HepG2 (cell line): ENCODE measurements around the gene RETREG2. TPM values are rescaled to one million over a fixed set of nuclear protein-coding genes. Genes with fewer than 3 reads are reported as not detected.

Source experiments
- ATAC-seq: fragments of 200-7000 bp; cut with Tn5 transposase; 3 replicates; pipeline ENCODE4 v1.9.1; 2020; ENCODE audit warnings: mild to moderate bottlenecking, moderate library complexity
- BruUV-seq: library from RNA; stranded (reverse); fragments of 400-500 nt; replicated peaks from 2 replicates; lab custom pipeline; 2021; lab: Mats Ljungman, UMichigan
- CTCF ChIA-PET: fragments of 300-600 bp; formaldehyde crosslinking; extraction: SDS; loops from one replicate; lab custom pipeline; 2021; ENCODE audit warnings: low total read pairs, inconsistent platforms, low intra/inter-chr PET ratio; lab: Yijun Ruan, JAX
- POLR2A ChIA-PET: fragments of 350-600 bp; sonication (Branson Sonifier 250); formaldehyde crosslinking; loops from one replicate; lab custom pipeline; 2020; ENCODE audit warnings: antibody characterized with exemption, inconsistent platforms; lab: Yijun Ruan, JAX
- DNase-seq: peaks from one replicate; pipeline ENCODE4 v3.0.0-alpha.2; 2015; ENCODE audit warnings: low spot score
- FAIRE-seq: peaks from 3 replicates; lab custom pipeline; 2011; peaks lifted over from hg19 to GRCh38; lab: Jason Lieb, UNC
- H2AFZ ChIP-seq: one replicate; pipeline ENCODE4 v1.6.1; 2011; ENCODE audit warnings: low read length, inconsistent platforms
- H3K27ac ChIP-seq: fragments of 300-600 bp; 3 replicates; pipeline ENCODE4 v1.8.0; 2011; ENCODE audit warnings: mixed run types, mild to moderate bottlenecking, mixed read lengths, low read length, inconsistent platforms; ENCODE audit not compliant: insufficient read depth; ENCODE audit errors: extremely low read length
- H3K27me3 ChIP-seq, 2 experiments: fragments of 200-600 bp in 1 of 2; 2 replicates in 1 of 2; 3 replicates in 1 of 2; pipeline versions ENCODE4 v1.6.0 to v1.8.0; 2011; ENCODE audit warnings: low read length in 2 of 2, mild to moderate bottlenecking in 2 of 2, moderate library complexity in 2 of 2, inconsistent platforms in 1 of 2; ENCODE audit not compliant: insufficient read depth in 2 of 2, control insufficient read depth in 1 of 2
- H3K36me3 ChIP-seq, 2 experiments: fragments of 200-600 bp in 1 of 2; replicated peaks in 1 of 2; 2 replicates in 1 of 2; 3 replicates in 1 of 2; pipeline versions ENCODE4 v1.5.1 to v1.8.0; 2011; ENCODE audit warnings: low read length in 2 of 2, inconsistent platforms in 1 of 2; ENCODE audit not compliant: insufficient read depth in 2 of 2, control insufficient read depth in 1 of 2
- H3K4me1 ChIP-seq: 2 replicates; pipeline ENCODE4 v1.5.1; 2012; ENCODE audit warnings: low read length, inconsistent platforms; ENCODE audit not compliant: insufficient read depth
- H3K4me2 ChIP-seq: 2 replicates; pipeline ENCODE4 v1.6.0; 2011; ENCODE audit warnings: low read depth, low read length, inconsistent platforms
- H3K4me3 ChIP-seq, 3 experiments: fragments of 200-600 bp in 1 of 3; sonication (generic), shearing (Covaris generic) in 1 of 3; replicated peaks in 1 of 3; 2 replicates each; pipeline ENCODE4 v1.5.1; 2011 to 2016; ENCODE audit warnings: low read length in 3 of 3, inconsistent platforms in 2 of 3, low read depth in 2 of 3, mild to moderate bottlenecking in 2 of 3, control low read depth in 1 of 3, mixed read lengths in 1 of 3; ENCODE audit not compliant: insufficient read depth in 1 of 3
- H3K79me2 ChIP-seq: one replicate; pipeline ENCODE4 v1.6.1; 2011; ENCODE audit warnings: low read length, inconsistent platforms; ENCODE audit not compliant: insufficient read depth
- H3K9ac ChIP-seq: 2 replicates; pipeline ENCODE4 v1.6.0; 2011; ENCODE audit warnings: mild to moderate bottlenecking, low read depth, low read length, inconsistent platforms; ENCODE audit not compliant: insufficient read depth
- H3K9me3 ChIP-seq: 2 replicates; pipeline ENCODE4 v1.5.1; 2012; ENCODE audit warnings: mild to moderate bottlenecking, low read length
- H4K20me1 ChIP-seq: 2 replicates; pipeline ENCODE4 v1.6.0; 2011; ENCODE audit warnings: inconsistent platforms, mild to moderate bottlenecking, low read length, moderate library complexity; ENCODE audit not compliant: insufficient read depth
- ETS1 ChIP-seq: sonication (generic); formaldehyde crosslinking; IDR thresholded peaks from 2 replicates; pipeline ENCODE4 v1.4.0; 2020; ENCODE audit warnings: missing genetic modification reagents
- MAFK ChIP-seq, 2 experiments: IDR thresholded peaks in 1 of 2; conservative IDR thresholded peaks in 1 of 2; 2 replicates each; pipeline ENCODE4 v1.6.1; 2011; ENCODE audit warnings: improper control_type of control experiment in 2 of 2, low read length in 2 of 2
- MBNL3 ChIP-seq: fragments of 250-450 bp; sonication (Bioruptor Pico); conservative IDR thresholded peaks from 2 replicates; pipeline ENCODE4 v1.8.0; 2022; ENCODE audit warnings: mild to moderate bottlenecking, inconsistent platforms
- MED1 ChIP-seq: sonication (generic); formaldehyde crosslinking; IDR thresholded peaks from 2 replicates; pipeline ENCODE4 v1.4.0; 2020; ENCODE audit warnings: missing genetic modification reagents
- ZNF407 ChIP-seq: sonication (generic); formaldehyde crosslinking; IDR thresholded peaks from one replicate; pipeline ENCODE4 v1.5.1; 2020; ENCODE audit warnings: mild to moderate bottlenecking, missing genetic modification reagents; ENCODE audit errors: not compliant biosample characterization
- WGBS: methylation state at CpG from one replicate; pipeline ENCODE4 v1.1.6; 2017; ENCODE audit warnings: low lambda C conversion rate; 5-methylcytosine and 5-hydroxymethylcytosine counted together
- in situ Hi-C: cut with HindIII; loops from 2 replicates; pipeline ENCODE4 v1.10.0; 2017; ENCODE audit warnings: low pct_unique_long_range_greater_than_20kb; ENCODE audit not compliant: extremely low pct_ligation_motif_present
- intact Hi-C: fragments of 100-400 bp; cut with micrococcal nuclease; formaldehyde crosslinking; loops from one replicate; pipeline ENCODE4 v1.10.0; 2022; ENCODE audit not compliant: unreplicated experiment
- polyA plus RNA-seq, 8 experiments: library from polyadenylated mRNA; depleted of rRNA in 3 of 8; stranded (reverse) in 7 of 8; unstranded in 1 of 8; fragments of >200 nt; fragmentation: Illumina TruSeq in 4 of 8; extraction: Trizol in 4 of 8; gene quantifications; 2 replicates each; pipeline versions ENCODE4 v1.2.1 to v1.2.3, GENCODE V29; 2011 to 2016; ENCODE audit warnings: low read depth in 4 of 8, missing spikeins in 1 of 8, mixed read lengths in 1 of 8; ENCODE audit not compliant: insufficient read depth in 1 of 8
- total RNA-seq, 5 experiments: library from RNA; depleted of rRNA; stranded (reverse); fragments of >200 nt; fragmentation: Illumina TruSeq; extraction: Trizol; gene quantifications; 2 replicates each; pipeline ENCODE4 v1.2.3, GENCODE V29; 2016; ENCODE audit warnings: low read depth in 1 of 5

The RETREG2 gene
- total and polyA plus RNA-seq, 2 of the 13 experiments (the other 11 are each of a cell fraction or from before 2014, with no cell fraction given), result 86.0 to 134 TPM

- ChIA-PET CTCF (no interaction called here), POLR2A (interaction anchor here (0.7 to 10.9 kb wide), 11 partner anchors 8 to 79 kb away, joined by 3 to 102 read pairs (median 9); partner anchors contain the start of genes ABCB6, CNPPD1, DNAJB2 and GLB1L)
- no peak for FAIRE-seq
- Histone ChIP-seq H3K4me3 (no peak overlapping the region), H3K36me3 (no peaks in the 10 kb centered on the region), H3K27me3 (no peaks in the 10 kb centered on the region), H3K79me2 (no peaks in the 10 kb centered on the region), H2AFZ (no peak overlapping the region), H3K4me1 (peaks cover 33% of the 10 kb centered on the region), H4K20me1 (no peaks in the 10 kb centered on the region), H3K27ac (peak overlapping the region; percentile 25), H3K4me2 (peak overlapping the region; percentile 37; the same call in 1 of the 2 replicates), H3K9ac (no peak overlapping the region), H3K9me3 (no peaks in the 10 kb centered on the region)
- peak; percentile 39 for ATAC-seq
- intact Hi-C loops, result no loop called here
- WGBS, result 77% methylated on average over 12 of the region's 12 CpGs
- in situ Hi-C loops, result no loop called here
- BruUV-seq, result no TSS peak
- no peak for DNase-seq
- TF ChIP-seq MED1 (CRISPR knock-in tag), result 0 out of 2 replicates have a peak, but pooled peaks have one; percentile 17
- TF ChIP-seq ETS1 (CRISPR knock-in tag), result no peak
- no peak for TF ChIP-seq MBNL3 (CRISPR knock-in tag)
- TF ChIP-seq MAFK (conservative IDR thresholded peaks at IDR 0.05 in 1 of 2, IDR thresholded peaks at IDR 0.05 in 1 of 2; ENCODE audit: low read length in 2 of 2), result no peak
- TF ChIP-seq ZNF407 (CRISPR knock-in tag), result peak; percentile 38
Observed at GRCh38 chr2:219199470-219200211, 21.6 kb downstream of the RETREG2 start.
